PC-9 (cell line): ENCODE measurements around the gene MRPL14.

ENCODE experiments used
- EZH2 ChIP-seq: fragments of 200-600 bp; sonication (generic); IDR thresholded peaks from 2 replicates; pipeline ENCODE4 v1.8.0; 2017; ENCODE audit warnings: antibody characterized with exemption, low read depth
- TF ChIP-seq, protein P1 (sequence below): fragments of 200-600 bp; sonication (generic); conservative IDR thresholded peaks from 2 replicates; pipeline ENCODE4 v1.6.1; 2017; ENCODE audit warnings: mixed run types, antibody characterized with exemption, mild to moderate bottlenecking, moderate library complexity

DNA sequence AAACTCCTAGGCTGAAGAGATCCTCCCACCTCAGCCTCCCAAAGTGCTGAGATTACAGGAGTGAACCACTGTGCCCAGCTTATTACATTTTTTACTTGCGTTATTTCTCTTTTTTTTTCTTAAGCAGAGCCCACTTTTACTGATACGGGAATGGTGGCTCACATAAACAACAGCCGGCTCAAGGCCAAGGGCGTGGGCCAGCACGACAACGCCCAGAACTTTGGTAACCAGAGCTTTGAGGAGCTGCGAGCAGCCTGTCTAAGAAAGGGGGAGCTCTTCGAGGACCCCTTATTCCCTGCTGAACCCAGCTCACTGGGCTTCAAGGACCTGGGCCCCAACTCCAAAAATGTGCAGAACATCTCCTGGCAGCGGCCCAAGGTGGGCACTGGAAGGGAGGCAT lies 41.9 kb upstream of the MRPL14 start:
- no peak for TF ChIP-seq EZH2
- TF ChIP-seq, protein P1, sequence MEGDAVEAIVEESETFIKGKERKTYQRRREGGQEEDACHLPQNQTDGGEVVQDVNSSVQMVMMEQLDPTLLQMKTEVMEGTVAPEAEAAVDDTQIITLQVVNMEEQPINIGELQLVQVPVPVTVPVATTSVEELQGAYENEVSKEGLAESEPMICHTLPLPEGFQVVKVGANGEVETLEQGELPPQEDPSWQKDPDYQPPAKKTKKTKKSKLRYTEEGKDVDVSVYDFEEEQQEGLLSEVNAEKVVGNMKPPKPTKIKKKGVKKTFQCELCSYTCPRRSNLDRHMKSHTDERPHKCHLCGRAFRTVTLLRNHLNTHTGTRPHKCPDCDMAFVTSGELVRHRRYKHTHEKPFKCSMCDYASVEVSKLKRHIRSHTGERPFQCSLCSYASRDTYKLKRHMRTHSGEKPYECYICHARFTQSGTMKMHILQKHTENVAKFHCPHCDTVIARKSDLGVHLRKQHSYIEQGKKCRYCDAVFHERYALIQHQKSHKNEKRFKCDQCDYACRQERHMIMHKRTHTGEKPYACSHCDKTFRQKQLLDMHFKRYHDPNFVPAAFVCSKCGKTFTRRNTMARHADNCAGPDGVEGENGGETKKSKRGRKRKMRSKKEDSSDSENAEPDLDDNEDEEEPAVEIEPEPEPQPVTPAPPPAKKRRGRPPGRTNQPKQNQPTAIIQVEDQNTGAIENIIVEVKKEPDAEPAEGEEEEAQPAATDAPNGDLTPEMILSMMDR, result no peak
